Astrocyte of the cerebellum (primary cell): Measurements from ENCODE around the gene SEMA3B.
"Not testable (repeated sequence)": the region's sequence is repeated elsewhere in the genome, so short reads cannot be mapped to it uniquely, and the experiment has no call there.

Experiments
- DNase-seq: peaks from one replicate; pipeline ENCODE4 v3.0.0-alpha.2; 2011; ENCODE audit warnings: low read depth
- H3K4me3 ChIP-seq: 2 replicates; pipeline ENCODE4 v1.5.1; 2011; ENCODE audit warnings: mild to moderate bottlenecking, low read depth, low read length, moderate library complexity
- in situ Hi-C: cut with HindIII; loops from 2 replicates; pipeline ENCODE4 v1.10.0; 2017; ENCODE audit warnings: low sequenced_read_pairs
- TF ChIP-seq, protein P1 (sequence below): IDR thresholded peaks from 2 replicates; pipeline ENCODE4 v1.5.1; 2012; ENCODE audit warnings: low read length, low read depth, moderate library complexity, mild to moderate bottlenecking; ENCODE audit errors: missing control alignments

SEMA3B gene

DNA sequence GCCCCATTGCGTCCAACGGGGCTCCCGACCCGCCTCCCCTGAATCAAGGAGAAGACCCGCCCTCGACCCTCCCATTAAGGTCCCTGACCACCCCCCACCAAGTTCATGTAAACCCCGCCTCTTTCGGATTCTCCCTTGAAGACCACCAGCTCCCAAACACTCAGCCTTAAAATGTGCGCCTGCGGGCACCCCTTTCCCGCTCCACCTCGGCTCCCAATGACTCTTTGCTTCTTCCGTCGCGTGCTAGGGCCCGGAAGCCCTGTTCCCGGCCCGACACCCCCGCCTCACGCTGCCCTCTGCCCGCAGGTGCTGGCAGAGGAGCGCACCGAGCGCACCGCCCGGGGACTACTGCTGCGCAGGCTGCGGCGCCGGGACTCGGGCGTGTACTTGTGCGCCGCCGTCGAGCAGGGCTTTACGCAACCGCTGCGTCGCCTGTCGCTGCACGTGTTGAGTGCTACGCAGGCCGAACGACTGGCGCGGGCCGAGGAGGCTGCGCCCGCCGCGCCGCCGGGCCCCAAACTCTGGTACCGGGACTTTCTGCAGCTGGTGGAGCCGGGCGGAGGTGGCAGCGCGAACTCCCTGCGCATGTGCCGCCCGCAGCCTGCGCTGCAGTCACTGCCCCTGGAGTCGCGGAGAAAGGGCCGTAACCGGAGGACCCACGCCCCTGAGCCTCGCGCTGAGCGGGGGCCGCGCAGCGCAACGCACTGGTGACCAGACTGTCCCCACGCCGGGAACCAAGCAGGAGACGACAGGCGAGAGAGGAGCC, 7.2 kb downstream of the SEMA3B start:
- in situ Hi-C loops, result no loop called here
- DNase-seq, result no peak
- H3K4me3 ChIP-seq, result no peak overlapping the region
- TF ChIP-seq, protein P1, sequence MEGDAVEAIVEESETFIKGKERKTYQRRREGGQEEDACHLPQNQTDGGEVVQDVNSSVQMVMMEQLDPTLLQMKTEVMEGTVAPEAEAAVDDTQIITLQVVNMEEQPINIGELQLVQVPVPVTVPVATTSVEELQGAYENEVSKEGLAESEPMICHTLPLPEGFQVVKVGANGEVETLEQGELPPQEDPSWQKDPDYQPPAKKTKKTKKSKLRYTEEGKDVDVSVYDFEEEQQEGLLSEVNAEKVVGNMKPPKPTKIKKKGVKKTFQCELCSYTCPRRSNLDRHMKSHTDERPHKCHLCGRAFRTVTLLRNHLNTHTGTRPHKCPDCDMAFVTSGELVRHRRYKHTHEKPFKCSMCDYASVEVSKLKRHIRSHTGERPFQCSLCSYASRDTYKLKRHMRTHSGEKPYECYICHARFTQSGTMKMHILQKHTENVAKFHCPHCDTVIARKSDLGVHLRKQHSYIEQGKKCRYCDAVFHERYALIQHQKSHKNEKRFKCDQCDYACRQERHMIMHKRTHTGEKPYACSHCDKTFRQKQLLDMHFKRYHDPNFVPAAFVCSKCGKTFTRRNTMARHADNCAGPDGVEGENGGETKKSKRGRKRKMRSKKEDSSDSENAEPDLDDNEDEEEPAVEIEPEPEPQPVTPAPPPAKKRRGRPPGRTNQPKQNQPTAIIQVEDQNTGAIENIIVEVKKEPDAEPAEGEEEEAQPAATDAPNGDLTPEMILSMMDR, result no peak

- no peak overlapping the region for H3K4me3 ChIP-seq
- no peak for DNase-seq
- in situ Hi-C loops, result no loop called here
- TF ChIP-seq, protein P1, result no peak
These were observed 7.8 kb downstream of the SEMA3B start for GRCh38 chr3:50276762-50277101.

DNA sequence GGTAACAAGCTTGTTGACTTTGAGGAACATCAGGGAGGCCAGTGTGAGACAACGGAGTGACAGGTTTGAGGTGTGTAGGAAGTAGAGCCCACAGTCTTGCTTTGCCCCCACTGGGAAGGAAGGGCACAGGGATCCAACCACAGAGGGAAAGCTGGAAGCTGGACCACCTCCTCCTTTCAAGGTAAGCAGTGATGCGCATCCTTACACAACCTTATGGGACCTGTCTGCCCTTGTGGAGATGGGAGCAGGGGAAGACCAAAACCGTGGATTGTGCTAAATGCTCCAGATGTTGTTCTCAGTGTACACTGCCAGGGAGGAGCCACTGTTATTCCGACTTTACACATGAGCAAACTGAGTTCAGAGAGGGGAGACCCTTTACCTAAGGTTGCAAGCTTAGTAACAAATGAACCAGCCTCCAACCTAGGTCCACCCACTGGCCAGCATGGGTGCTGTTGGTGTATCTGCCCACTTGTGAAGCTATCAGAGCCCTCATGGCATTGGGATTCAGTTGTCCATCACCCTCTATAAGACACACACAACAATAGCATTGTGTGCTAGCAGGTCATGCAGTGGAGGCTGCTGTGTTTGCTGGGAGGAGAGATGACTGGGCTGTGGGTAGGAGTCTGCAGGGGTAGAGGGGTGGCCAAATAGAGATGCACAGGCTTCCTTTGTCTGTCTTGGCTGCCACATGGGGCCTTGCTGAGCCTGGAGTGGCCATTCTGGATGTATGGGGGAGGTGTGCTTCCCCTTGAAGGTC, 9.4 kb downstream of the SEMA3B start:
- H3K4me3 ChIP-seq, result no peak overlapping the region
- in situ Hi-C loops, result no loop called here
- DNase-seq, result no peak
- TF ChIP-seq, protein P1, result no peak

GRCh38 chr3:50278880-50279224, 9.9 kb downstream of the SEMA3B start, which contains the start of gene LSMEM2:
TSS of gene LSMEM2 (plus strand) at chr3:50279087. CDS start at chr3:50279114, 27 bp downstream.
- in situ Hi-C loops, result no loop called here
- TF ChIP-seq, protein P1, result no peak
- H3K4me3 ChIP-seq, result no peak within 1 kb of the TSS
- no peak for DNase-seq

DNA sequence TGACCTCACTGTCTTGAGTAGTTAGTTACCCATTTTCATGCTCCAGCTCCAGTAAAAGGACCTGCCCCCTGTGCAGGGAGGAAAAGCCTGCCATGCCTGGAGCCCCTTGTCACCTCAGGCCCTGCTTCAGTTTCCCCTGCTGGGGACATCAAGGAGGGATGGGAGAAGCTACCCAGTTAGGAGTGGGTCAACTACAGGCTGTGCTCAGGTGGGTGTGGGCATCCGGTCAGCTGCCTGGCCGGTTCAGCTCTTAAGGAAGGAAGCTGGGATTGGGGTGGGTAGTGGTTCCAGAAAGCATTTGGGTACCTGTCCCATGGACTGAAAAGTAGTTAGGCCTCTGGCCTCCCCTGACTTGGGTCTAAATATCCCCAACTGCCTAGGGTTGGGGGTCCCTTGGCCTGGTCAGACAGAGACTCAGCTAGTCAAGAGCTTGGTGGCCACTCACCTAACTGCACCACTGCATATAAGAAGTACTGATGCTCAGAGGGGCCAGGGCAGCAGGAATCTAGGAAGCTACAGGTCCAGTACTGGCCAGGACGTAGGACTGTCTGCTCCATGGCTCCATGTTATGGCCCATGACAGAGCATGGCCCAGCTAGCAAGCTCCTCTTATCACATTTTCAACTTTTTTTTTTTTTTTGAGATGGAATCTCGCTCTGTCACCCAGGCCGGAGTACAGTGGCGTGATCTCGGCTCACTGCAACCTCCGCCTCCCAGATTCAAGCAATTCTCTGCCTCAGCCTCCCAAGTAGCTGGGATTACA, 10.5 kb downstream of the SEMA3B start:
- in situ Hi-C loops, result no loop called here
- TF ChIP-seq, protein P1, result no peak
- no peak overlapping the region for H3K4me3 ChIP-seq
- no peak for DNase-seq

DNA sequence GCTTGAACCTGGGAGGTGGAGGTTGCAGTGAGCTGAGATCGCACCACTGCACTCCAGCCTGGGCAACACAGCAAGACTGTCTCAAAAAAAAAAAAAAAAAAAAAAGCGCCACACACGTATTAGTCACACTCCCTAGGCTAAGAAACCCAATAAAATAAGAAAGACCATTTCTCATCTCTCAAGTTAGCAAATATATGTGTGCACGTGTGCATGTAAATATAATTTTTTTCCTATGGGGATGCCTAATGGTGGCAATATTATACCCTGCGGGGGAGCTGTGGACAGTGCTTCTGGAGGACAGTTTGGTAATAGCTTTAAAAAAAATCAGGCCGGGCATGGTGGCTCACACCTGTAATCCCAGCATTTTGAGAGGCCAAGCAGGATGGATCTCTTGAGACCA, 15.2 kb downstream of the SEMA3B start:
- in situ Hi-C loops, H3K4me3 ChIP-seq, DNase-seq: not testable (repeated sequence)
